Type B pancreatic cell (in vitro differentiated cells): Measurements from ENCODE around the gene TSEN2. TPM values are rescaled to one million over a fixed set of nuclear protein-coding genes. Genes with fewer than 3 reads are reported as not detected.
"Not testable (repeated sequence)": the region's sequence is repeated elsewhere in the genome, so short reads cannot be mapped to it uniquely, and the experiment has no call there.

Experiments used
- DNase-seq: peaks from one replicate; pipeline ENCODE4 v3.0.0; 2021; ENCODE audit warnings: mixed read lengths; ENCODE audit not compliant: unreplicated experiment; ENCODE audit errors: extremely low spot score
- H3K27ac Mint-ChIP-seq: 2 replicates; pipeline ENCODE4 v1.8.0; 2021; ENCODE audit warnings: mild to moderate bottlenecking, mixed read lengths
- H3K27me3 Mint-ChIP-seq: 2 replicates; pipeline ENCODE4 v1.8.0; 2021; ENCODE audit warnings: mixed read lengths
- H3K36me3 Mint-ChIP-seq: 2 replicates; pipeline ENCODE4 v1.8.0; 2021; ENCODE audit warnings: mixed read lengths
- H3K4me1 Mint-ChIP-seq: one replicate; pipeline ENCODE4 v1.8.0; 2021; ENCODE audit warnings: mixed read lengths; ENCODE audit not compliant: unreplicated experiment
- H3K4me3 Mint-ChIP-seq: 2 replicates; pipeline ENCODE4 v1.8.0; 2021; ENCODE audit warnings: mild to moderate bottlenecking, mixed read lengths
- H3K9me3 Mint-ChIP-seq: 2 replicates; pipeline ENCODE4 v1.8.0; 2021; ENCODE audit warnings: mixed read lengths
- total RNA-seq: library from RNA; stranded (reverse); gene quantifications from 2 replicates; pipeline ENCODE4 v1.2.1, GENCODE V29; 2021; ENCODE audit warnings: low replicate concordance
- TF ChIP-seq, protein P1 (sequence below): fragments of 200-600 bp; sonication (generic); conservative IDR thresholded peaks from 2 replicates; pipeline ENCODE4 v1.5.0; 2021; ENCODE audit warnings: antibody characterized with exemption, mild to moderate bottlenecking

The TSEN2 gene
- total RNA-seq, 1 donor from 2014 or later, result 27.7 TPM

DNA sequence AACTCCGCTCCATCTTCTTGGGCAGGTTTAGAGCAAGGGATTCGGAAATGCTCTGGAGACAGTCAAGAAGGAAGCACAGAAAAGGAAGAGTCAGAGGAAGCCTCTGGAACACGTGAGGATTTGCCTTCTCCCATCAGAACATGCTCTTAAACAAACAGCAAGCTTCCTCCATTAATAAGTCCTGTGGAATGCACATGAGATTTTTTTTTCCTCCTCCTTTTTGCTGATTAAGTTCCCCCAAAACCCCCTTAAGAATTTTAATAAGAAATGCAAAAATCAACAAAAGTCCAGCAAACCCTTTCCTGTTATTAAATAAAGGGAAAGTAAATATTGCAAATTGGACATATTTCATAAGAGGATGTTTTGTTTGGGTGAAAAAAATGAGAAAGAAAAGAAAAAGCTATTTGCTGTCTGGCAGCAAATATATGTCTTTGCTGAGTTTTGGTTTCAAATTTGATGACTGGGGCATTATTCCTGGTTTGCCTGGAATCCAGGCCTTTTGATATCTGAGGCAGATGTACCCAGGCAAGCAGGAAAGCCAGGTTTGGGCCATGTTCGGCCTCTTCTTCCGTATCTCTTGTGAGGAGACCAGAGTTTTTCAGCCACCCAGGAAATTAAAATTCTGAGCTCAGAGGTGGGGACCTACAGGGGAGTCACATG is 7.9 kb upstream of the TSEN2 start:
- Mint-ChIP-seq H3K27me3 (no peaks in the 10 kb centered on the region), H3K9me3 (no peaks in the 10 kb centered on the region), H3K36me3 (no peaks in the 10 kb centered on the region), H3K4me1 (peaks cover 16% of the 10 kb centered on the region), H3K27ac (peak overlapping the region; percentile 30), H3K4me3 (no peak overlapping the region)
- DNase-seq, result no peak
- TF ChIP-seq, protein P1, sequence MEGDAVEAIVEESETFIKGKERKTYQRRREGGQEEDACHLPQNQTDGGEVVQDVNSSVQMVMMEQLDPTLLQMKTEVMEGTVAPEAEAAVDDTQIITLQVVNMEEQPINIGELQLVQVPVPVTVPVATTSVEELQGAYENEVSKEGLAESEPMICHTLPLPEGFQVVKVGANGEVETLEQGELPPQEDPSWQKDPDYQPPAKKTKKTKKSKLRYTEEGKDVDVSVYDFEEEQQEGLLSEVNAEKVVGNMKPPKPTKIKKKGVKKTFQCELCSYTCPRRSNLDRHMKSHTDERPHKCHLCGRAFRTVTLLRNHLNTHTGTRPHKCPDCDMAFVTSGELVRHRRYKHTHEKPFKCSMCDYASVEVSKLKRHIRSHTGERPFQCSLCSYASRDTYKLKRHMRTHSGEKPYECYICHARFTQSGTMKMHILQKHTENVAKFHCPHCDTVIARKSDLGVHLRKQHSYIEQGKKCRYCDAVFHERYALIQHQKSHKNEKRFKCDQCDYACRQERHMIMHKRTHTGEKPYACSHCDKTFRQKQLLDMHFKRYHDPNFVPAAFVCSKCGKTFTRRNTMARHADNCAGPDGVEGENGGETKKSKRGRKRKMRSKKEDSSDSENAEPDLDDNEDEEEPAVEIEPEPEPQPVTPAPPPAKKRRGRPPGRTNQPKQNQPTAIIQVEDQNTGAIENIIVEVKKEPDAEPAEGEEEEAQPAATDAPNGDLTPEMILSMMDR, result no peak

DNA sequence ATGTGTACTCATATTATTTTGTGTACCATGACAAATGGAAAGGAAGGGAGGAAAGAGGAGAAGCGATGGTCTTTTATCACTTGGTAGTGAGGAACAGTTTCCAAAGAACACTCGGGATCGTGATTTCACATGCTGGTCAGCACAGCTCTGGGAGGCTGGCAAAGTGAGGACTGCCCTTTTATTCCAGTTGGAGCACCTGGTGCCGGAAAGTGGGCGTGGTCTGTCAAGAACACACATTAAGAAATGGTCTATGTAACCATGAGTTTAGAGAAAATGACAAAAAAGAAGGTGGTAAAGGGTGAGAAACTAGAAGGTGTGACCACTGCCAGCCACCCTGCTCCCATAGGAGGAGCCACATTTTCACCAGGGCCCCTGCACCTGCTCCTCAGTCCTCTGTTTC is 7.0 kb upstream of the TSEN2 start:
- TF ChIP-seq, protein P1, result no peak
- Mint-ChIP-seq H3K4me3 (no peak overlapping the region), H3K9me3 (no peaks in the 10 kb centered on the region), H3K27ac (peak overlapping the region; percentile 30), H3K36me3 (no peaks in the 10 kb centered on the region), H3K4me1 (peaks cover 16% of the 10 kb centered on the region), H3K27me3 (no peaks in the 10 kb centered on the region)
- no peak for DNase-seq

DNA sequence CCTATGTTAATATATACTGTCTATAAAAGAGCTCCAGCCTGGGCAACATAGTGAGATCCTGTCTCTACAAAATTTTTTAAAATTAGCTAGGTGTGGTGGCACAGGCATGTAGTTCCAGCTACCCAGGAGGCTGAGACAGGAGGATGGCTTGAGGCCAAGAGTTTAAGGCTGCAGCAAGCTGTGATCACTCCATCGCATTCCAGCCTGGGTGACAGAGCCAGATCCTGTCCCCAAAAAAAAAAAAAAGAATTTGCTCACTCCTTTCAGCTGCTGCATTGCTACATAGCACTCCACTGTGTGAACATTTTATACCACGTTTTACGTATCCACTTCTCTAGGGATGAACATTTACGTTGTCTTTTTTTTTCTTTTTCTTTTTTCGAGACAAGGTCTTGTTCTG is 6.0 kb upstream of the TSEN2 start:
- Mint-ChIP-seq H3K4me3 (no peak overlapping the region), H3K9me3 (no peaks in the 10 kb centered on the region), H3K4me1 (peaks cover 21% of the 10 kb centered on the region), H3K36me3 (no peaks in the 10 kb centered on the region), H3K27me3 (no peaks in the 10 kb centered on the region), H3K27ac (no peak overlapping the region)
- DNase-seq, result no peak
- TF ChIP-seq, protein P1, result no peak

DNA sequence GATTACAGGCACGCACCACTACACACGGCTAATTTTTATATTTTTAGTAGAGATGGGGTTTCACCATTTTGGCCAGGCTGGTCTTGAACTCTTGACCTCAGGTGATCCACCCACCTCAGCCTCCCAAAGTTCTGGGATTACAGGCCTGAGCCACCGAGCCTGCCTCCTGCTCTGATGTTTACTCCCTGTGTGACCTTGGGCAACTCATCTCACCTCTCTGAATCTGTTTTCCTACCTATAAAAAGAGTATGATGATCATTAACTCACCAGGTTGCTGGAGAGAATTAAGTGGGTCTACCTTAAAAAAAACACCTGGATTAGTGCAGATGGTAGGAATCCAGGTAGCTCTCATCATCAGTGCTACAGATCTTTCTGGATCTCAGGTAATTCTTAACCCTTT is 5.1 kb upstream of the TSEN2 start:
- not testable (repeated sequence) for H3K36me3 Mint-ChIP-seq, DNase-seq, H3K4me3 Mint-ChIP-seq

DNA sequence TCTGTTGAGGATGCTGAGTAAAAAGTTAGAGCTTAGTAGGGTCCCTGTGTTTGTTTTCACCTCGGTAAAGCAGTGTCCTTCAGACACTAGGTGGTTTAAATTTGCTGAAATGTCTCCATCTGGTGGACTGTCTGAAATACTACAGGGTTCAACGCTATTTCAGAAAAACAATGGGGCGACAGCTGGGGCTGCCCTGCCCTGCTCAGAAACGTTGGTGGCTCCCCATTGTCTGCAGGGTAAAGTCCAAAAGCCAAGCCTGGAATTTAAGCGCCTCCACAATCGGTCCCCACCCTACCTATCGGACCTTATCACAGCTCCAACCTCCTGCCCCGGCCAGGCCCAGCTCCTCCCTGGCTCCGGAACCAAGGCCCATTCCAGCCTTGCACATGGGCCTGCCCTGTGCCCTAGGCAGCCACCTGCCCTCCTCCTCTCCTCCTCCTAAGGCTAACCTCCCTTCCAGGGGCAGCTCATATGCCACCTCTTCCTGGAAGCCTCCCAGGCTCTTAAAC is 4.3 kb upstream of the TSEN2 start:
- TF ChIP-seq, protein P1, result peak; percentile 89
- no peaks in the 10 kb centered on the region for H3K9me3 Mint-ChIP-seq
- no peak overlapping the region for H3K27ac Mint-ChIP-seq
- H3K27me3 Mint-ChIP-seq, result no peaks in the 10 kb centered on the region
- H3K4me3 Mint-ChIP-seq, result no peak overlapping the region
- peaks cover 34% of the 10 kb centered on the region for H3K4me1 Mint-ChIP-seq
- no peak for DNase-seq
- H3K36me3 Mint-ChIP-seq, result no peaks in the 10 kb centered on the region

More for the DNA sequence above, 5.1 kb upstream of the TSEN2 start:
- H3K27ac Mint-ChIP-seq, H3K27me3 Mint-ChIP-seq, H3K9me3 Mint-ChIP-seq: not testable (repeated sequence)
- peaks cover 29% of the 10 kb centered on the region for H3K4me1 Mint-ChIP-seq

DNA sequence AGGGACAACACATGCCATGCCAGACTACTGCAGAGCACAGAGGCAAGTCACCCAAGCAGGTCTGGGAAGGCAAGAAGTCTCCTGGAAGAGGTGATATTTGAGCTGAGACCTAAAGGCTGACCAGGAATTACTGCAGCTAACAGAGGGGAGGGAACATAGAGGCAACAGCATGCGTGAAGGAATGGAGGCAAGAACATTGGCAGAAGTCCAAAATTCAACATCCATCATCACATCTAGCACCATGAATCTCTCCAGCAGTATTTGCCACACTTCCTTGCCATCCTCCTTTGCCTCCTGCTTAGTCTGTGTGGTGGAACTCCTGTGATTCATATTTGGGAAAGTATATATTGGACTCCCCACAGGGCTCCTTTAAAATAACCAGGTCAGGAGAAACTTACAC is 870 bp upstream of the TSEN2 start:
- DNase-seq, result no peak
- peak overlapping the region; percentile 97 for H3K4me3 Mint-ChIP-seq
- H3K4me1 Mint-ChIP-seq, result peaks cover 44% of the 10 kb centered on the region
- peak overlapping the region; percentile 94 for H3K27ac Mint-ChIP-seq
- no peaks in the 10 kb centered on the region for H3K9me3 Mint-ChIP-seq
- no peaks in the 10 kb centered on the region for H3K27me3 Mint-ChIP-seq
- H3K36me3 Mint-ChIP-seq, result no peaks in the 10 kb centered on the region
- TF ChIP-seq, protein P1, result no peak
